NCI-H128 (cell line): ENCODE data around the gene SOWAHD.
"Not testable (repeated sequence)": the region's sequence is repeated elsewhere in the genome, so short reads cannot be mapped to it uniquely, and the experiment has no call there.

Experiments
- DNase-seq: peaks from one replicate; lab custom pipeline; 2025; ENCODE audit not compliant: unreplicated experiment; lab: John Stamatoyannopoulos, UW

SOWAHD gene

GRCh38 chrX:119758731-119759247, 401 bp downstream of the SOWAHD start:
- DNase-seq: no peak

DNA sequence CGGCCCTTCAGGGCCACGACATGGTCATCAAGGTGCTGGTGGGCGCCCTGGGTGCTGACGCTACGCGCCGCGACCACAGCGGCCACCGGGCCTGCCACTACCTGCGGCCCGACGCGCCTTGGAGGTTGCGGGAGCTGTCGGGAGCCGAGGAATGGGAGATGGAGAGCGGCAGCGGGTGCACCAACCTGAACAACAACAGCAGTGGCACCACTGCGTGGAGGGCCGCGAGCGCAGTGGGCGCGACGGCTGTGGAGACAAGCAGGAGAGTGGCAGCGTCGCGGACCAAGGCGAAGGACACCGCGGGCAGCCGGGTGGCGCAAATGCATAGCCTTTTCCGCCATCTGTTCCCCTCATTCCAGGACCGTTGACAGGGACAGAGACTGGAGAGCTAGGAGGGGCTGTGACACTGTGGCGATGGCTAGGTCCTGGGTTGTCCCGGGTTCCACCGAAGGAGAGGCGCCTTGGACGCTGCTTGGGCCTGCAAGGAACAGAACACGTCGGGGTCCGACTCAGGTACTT, 919 bp downstream of the SOWAHD start:
- no peak for DNase-seq

DNA sequence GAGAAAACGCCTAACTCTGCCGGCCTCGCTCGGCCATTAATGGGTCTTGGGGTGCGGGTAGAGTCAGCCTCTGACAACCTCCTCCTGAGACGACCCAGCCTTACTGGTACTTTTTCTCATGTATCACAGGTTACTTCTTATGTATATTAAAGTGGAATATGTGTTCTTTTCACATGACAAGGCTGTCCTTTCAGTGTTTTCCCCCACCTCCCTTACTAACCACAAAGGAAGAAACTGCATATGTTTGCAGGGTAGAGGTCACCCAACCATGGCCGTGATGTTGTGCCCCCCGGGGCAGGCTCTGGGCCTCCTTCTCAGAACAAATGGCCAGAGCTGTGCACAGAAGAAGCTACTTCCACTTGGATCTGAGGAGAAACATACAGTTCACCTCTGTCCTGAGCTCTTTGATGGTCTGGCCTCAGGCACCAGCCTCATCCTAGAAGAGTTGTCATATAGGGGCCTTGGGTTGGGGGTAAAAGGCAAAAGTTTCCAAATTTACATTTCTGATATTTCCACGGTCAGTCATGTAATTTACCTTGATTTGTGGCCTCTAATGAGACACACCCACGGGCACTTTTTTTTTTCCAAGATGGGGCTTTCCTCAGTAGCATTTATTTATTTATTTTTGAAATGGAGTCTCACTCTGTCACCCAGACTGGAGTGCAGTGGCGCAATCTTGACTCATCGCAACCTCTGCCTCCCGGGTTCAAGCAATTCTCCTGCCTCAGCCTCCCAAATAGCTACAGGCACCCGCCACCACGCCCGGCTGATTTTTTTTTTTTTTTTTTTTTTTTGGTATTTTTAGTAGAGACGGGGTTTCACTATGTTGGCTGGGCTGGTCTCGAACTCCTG, 1.9 kb downstream of the SOWAHD start:
- no peak for DNase-seq

DNA sequence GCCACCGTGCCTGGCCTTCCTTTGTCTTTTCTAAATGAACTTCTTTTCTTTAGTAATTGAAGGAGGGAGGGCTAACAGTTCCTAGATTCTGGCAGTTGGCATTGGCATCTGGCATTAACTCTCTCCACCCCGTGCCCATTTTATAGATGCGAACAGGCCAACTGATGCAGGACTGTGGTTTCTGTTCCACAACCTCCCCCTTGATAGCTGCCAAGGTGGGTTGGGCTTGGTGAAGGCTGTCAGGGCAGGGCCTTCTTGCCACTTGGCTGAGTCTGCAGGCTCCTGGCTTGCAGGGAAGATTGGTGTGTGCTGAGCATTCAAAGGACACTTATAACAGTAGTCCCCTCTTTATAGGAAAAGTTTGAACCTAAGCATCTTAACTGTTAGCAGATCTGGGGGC, 4.3 kb downstream of the SOWAHD start:
- DNase-seq: no peak

- DNase-seq: no peak
Measured at GRCh38 chrX:119763181-119763580, 4.8 kb downstream of the SOWAHD start.

- DNase-seq: no peak
Measured at GRCh38 chrX:119763836-119764387, 5.5 kb downstream of the SOWAHD start.

DNA sequence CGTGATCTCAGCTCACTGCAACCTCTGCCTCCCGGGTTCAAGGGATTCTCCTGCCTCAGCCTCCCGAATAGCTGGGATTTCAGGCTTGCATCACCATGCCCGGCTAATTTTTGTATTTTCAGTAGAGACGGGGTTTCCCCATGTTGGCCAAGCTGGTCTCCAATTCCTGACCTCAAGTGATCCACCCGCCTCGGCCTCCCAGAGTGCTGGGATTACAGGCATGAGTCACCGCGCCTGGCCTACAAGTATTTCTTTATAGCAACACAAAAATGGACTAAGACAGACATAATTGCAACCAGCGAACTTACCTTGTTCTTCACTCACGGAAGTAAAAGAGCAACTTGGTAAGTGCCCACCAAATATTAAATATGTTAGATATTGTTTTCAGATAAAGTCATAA, 10.0 kb downstream of the SOWAHD start:
- DNase-seq: not testable (repeated sequence)

DNA sequence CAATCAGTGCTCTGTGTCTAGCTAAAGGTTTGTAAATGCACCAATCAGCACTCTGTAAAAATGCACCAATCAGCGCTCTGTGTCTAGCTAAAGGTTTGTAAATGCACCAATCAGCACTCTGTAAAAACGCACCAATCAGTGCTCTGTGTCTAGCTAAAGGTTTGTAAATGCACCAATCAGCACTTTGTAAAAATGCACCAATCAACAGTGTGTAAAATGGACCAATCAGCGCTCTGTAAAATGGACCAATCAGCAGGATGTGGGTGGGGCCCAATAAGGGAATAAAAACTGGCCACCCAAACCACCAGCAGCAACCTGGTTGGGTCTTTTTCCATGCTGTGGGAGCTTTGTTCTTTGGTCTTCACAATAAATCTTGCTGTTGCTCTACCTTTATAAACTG, 11.0 kb downstream of the SOWAHD start:
- not testable (repeated sequence) for DNase-seq

GRCh38 chrX:119775517-119776238, 17.3 kb downstream of the SOWAHD start:
- DNase-seq: no peak

DNA sequence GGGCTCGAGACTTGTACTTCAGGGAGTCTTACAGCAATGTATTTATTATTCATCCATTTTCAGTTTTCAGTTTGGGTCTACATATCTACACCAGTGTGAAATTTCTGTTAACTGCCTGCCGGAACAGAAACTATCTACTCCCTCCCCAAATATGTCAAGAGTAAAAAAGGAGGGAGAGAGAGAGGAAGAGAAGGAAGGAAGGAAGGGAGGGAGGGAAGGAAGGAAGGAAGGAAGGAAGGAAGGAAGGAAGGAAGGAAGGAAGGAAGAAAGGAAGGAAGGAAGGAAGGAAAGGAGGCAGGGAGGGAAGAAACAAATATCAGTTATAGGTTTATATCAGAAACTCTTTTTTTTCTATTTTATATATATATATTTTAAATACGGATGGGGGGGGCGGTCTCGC, 20.4 kb downstream of the SOWAHD start:
- DNase-seq: no peak

GRCh38 chrX:119783026-119783425, 24.6 kb downstream of the SOWAHD start:
- no peak for DNase-seq

DNA sequence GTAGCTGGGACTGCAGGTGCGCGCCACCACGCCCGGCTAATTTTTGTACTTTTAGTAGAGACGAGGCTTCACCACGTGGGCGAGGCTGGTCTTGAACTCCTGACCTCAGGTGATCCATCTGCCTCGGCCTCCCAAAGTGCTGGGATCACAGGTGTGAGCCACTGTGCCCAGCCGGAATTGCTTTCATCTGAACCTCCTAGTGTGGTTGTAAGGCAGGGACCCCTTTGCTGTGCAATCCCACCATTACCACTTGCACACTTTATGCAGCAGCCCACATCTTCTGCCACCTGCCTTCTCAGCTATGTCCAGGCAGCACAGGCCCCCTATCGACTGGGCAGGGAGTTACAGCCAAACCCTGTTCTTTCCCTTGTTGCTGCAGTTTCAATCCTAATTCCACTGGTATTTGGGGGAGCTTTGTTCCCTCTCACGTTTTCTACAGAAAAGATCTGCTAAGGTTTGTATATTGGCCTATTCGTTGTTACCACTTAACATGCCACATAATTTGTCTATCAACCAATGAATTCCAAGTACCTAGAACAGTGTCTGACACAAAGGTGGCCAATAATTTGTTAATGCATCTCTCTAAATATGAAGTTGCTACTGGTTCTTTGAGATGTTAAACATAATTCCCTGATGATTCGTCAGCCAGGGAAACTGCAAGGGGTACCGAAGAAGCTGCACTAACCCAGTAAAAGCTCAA, 26.5 kb downstream of the SOWAHD start:
- no peak for DNase-seq

DNA sequence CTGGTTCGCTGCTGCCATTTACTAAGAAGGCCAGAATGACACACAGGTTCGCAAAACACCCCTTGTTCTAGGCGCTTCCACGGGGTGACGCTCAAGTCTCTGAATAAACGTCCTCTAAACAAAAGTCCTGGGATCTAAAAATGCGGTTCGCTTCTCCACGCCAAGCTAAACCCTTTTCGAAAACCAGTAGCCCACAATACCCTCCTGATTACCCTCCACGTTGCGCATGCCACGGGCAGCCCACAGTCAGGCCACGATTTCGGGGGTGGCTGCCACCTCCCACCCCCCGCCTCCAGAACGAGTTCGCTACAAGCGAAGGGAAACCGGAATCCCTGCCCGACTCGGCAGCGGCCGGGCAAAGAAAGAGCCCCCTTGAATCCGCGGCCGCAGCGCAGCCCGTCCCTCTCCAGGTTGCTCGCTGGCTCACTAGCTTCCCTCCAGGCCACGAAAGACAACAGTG, 32.6 kb downstream of the SOWAHD start:
- no peak for DNase-seq

GRCh38 chrX:119791437-119792231, 33.2 kb downstream of the SOWAHD start, which contains the start of gene RPL39:
TSS of gene RPL39 (minus strand) at chrX:119791630. CDS start at chrX:119791576, 54 bp downstream.
- peak; percentile 78 for DNase-seq

DNA sequence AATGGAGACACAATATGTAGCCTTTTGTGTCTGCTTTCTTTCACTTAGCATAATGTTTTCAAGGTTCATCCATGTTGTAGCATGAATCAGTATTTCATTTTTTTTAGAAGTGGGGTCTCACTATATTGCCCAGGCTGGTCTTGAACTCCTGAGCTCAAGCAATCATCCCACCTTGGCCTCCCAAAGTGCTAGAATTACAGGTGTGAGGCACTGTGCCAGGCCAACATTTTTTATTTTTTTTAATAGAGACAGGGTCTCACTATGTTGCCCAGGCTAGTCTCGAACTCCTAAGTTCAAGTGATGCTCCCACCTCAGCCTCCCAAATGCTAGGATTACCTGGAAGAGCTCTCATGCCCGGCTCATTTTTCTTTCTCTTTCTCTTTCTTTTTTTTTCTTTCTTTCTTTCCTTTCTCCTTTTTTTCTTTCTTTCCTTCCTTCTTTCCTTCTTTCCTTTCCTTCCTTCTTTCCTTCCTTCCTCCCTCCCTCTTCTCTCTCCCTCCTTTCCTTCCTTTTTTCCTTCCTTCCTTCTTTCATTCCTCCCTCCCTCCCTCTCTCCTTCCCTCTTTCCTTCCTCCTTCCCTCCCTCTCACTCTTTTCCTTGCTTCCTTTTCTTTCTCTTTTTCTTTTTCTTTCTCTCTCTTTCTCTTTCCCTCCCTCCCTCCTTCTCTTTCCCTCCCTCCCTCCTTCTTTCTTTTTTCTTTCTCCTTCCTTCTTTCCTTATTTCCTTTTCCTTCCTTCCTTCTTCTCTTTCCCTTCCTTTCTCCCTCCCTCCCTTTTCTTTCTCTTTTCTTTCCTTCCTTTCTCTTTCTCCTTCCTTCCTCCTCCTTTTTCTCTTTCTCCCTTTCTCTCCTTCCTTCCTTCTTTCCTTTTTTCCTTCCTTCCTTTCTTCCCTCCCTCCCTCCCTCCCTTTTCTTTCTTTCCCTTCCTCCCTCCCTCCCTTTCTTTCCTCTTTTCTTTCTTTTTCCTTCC, 43.1 kb downstream of the SOWAHD start:
- no peak for DNase-seq

DNA sequence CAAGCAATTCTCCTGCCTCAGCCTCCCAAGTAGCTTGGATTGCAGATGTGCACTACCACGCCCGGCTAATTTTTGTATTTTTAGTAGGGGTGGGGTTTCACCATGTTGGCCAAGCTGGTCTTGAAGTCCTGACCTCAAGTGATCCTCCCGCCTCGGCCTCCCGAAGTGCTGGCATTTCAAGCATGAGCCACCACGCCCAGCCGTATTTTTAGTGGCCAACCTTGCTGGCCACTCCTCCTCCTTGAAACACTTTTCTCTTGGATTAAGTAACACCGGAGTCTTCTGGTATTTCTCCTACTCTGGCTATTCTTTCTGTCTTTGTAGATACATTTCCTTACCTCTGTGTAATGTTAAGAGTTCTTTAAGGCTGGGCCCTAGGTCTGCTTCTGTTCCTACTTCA, 44.2 kb downstream of the SOWAHD start:
- DNase-seq: no peak

GRCh38 chrX:119808461-119808860, 50.1 kb downstream of the SOWAHD start:
- DNase-seq: not testable (repeated sequence)

- DNase-seq: no peak
Measured at GRCh38 chrX:119809185-119809666, 50.8 kb downstream of the SOWAHD start.
